GM19468 (cell line): ENCODE data around the gene SPSB2.

Experiments used
- ATAC-seq: cut with Tn5 transposase; IDR thresholded peaks from one replicate; pipeline ENCODE4 v1.9.1; 2021; ENCODE audit warnings: mild to moderate bottlenecking, moderate library complexity, moderate number of reproducible peaks; ENCODE audit not compliant: unreplicated experiment; ENCODE audit errors: extremely low read depth

SPSB2 gene

DNA sequence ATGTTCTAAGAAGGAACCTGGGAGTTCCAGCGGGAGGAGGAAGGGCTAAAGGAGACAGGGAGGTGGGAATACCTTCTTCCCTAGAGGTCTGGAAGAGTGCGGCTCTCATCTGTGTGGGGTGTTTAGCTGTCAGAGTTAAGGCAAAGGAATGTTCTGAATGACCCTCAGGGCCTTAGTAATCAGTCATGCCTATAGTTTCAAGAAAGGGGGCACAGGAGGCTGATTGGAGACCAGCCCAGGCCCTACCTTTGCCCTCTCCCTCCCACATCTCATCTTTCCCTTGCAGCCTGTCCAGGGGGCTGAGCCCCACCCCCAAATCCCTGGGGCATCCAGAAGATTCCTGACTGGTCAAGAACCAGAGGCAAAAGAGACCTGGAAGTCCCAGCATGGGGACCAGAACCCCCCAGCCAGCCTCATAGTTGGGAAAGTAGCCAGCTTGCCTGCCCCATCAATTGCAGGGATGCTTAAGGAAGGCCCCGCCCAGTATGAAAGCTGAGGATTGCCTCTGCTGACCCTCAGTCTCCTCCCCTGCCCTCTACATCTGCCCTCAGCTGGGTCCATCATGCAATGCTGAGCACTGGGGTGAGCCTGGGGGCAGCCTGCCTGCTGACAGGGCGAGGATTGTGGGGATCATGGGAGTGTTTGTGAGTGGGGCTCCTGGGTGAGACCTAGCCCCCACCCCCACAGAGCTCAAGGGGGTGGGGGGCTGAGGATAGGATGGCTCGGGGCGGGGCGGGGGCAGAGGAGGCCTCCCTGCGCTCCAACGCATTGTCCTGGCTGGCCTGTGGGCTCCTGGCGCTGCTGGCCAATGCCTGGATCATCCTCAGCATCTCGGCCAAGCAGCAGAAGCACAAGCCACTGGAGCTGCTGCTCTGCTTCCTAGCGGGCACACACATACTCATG, 49.7 kb downstream of the SPSB2 start:
- no peak for ATAC-seq

DNA sequence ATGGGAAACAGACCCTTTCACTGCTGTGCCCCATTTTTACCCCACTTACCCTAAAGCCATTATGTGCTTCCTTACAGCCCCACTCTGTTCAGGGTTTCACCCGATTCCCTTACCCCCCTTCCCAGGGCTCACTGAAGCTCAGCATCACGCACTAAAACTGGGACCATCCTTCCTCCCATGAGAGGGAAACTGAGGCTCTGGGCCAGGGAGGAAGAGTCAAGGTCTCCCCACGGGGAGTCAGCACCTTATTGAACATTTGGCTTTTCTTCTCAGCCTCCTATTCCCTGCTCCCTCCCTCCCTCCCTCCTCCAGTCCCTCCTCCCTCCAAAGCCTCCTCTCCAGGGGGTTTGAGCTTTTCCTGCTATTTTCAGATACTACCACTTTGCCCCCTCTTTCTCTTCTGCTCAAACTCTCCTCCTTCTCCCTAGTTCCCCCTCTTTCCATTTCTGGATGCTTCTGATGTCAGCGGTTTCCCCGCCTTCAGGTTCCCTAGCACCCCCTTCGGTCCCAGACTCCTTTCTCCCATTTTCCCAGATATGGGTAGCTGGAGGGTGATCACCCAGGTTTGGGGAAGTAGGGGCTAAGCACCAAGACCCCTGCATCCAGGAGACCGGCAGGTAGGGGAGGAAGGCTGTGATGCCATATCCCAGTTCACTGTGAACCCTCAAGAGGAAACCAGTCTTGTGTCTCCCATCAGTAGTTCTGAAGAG, 50.5 kb downstream of the SPSB2 start:
- no peak for ATAC-seq

- no peak for ATAC-seq
Measured at GRCh38 chr12:6821591-6822425, 51.3 kb downstream of the SPSB2 start, which contains the start of gene GPR162. GPR162 (plus strand) TSS chr12:6821821; CDS start chr12:6823899, 2,078 bp downstream.
